Measurements from ENCODE around the gene DNAH1.

DNA sequence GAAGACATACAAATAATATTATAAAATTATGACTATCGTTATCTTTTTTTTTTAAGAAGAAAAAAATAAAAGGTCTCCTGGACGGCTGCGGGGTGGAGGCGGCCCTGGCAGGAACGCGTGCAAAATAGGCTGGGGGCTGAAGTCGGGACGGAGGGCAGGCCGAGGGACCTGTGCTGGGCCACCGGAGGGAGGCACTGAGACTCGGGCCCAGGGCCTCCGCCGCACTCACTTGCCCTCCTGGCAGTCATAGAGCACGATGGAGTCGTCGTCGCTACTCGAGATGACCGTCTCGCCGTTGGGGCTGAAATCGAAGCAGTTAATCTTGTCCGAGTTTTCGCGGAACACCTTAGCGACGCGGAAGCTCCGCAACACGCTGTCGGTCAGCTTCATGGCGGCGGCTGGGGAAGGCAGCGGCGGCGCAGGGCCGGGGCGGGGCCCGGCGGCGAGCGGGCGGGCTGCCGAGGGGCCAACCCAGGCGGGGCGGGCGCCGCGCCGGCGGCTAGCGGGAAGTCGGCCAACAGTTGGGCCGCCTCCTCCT, 38.1 kb upstream of the DNAH1 start:
- TF ChIP-seq, protein P1, sequence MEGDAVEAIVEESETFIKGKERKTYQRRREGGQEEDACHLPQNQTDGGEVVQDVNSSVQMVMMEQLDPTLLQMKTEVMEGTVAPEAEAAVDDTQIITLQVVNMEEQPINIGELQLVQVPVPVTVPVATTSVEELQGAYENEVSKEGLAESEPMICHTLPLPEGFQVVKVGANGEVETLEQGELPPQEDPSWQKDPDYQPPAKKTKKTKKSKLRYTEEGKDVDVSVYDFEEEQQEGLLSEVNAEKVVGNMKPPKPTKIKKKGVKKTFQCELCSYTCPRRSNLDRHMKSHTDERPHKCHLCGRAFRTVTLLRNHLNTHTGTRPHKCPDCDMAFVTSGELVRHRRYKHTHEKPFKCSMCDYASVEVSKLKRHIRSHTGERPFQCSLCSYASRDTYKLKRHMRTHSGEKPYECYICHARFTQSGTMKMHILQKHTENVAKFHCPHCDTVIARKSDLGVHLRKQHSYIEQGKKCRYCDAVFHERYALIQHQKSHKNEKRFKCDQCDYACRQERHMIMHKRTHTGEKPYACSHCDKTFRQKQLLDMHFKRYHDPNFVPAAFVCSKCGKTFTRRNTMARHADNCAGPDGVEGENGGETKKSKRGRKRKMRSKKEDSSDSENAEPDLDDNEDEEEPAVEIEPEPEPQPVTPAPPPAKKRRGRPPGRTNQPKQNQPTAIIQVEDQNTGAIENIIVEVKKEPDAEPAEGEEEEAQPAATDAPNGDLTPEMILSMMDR (IDR thresholded peaks at IDR 0.05) = peak in 2 of 3 donors; percentile 16 to 52
- TF ChIP-seq POLR2A (IDR thresholded peaks at IDR 0.05) = no peak
- TF ChIP-seq POLR2AphosphoS5 (IDR thresholded peaks at IDR 0.05) = no peak
